Fibroblast of villous mesenchyme (primary cell): ENCODE data around the gene ARFGAP2. TPM values are rescaled to one million over a fixed set of nuclear protein-coding genes. Genes with fewer than 3 reads are reported as not detected.

Experiments
- DNase-seq: peaks from one replicate; pipeline ENCODE4 v3.0.0-alpha.2; 2010; ENCODE audit warnings: low read depth
- H3K4me3 ChIP-seq: 2 replicates; pipeline ENCODE4 v1.5.1; 2011; ENCODE audit warnings: low read depth, mild to moderate bottlenecking, low read length
- total RNA-seq: library from RNA; depleted of rRNA; stranded (reverse); fragments of >200 nt; gene quantifications from 2 replicates; pipeline ENCODE4 v1.2.3, GENCODE V29; 2012
- TF ChIP-seq, protein P1 (sequence below): IDR thresholded peaks from 2 replicates; pipeline ENCODE4 v1.5.1; 2012; ENCODE audit warnings: low read depth, mild to moderate bottlenecking, low read length; ENCODE audit not compliant: insufficient read depth

The ARFGAP2 gene
- total RNA-seq, 1 donor = 112 TPM

DNA sequence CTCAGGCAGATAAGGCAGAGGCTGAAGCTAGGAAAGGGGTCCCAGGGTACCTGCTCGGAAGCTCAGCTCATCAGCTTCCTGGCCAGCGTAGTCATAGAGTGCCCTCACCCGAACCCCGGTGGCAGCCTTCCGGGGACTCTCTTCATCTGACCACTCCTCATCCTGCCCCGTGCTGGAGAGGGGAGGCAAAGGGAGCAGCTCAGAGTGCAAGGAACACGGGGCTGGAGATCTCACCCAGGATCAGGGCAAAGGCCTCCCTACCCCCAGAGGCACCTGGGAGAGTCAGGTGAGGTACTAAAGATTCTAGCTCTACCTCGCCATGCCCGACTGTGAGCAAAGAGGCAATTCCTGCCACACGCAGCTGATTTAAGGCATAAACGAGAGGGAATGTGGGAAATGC is 1.6 kb upstream of the ARFGAP2 start:
- TF ChIP-seq, protein P1, sequence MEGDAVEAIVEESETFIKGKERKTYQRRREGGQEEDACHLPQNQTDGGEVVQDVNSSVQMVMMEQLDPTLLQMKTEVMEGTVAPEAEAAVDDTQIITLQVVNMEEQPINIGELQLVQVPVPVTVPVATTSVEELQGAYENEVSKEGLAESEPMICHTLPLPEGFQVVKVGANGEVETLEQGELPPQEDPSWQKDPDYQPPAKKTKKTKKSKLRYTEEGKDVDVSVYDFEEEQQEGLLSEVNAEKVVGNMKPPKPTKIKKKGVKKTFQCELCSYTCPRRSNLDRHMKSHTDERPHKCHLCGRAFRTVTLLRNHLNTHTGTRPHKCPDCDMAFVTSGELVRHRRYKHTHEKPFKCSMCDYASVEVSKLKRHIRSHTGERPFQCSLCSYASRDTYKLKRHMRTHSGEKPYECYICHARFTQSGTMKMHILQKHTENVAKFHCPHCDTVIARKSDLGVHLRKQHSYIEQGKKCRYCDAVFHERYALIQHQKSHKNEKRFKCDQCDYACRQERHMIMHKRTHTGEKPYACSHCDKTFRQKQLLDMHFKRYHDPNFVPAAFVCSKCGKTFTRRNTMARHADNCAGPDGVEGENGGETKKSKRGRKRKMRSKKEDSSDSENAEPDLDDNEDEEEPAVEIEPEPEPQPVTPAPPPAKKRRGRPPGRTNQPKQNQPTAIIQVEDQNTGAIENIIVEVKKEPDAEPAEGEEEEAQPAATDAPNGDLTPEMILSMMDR = no peak
- no peak for DNase-seq
- no peak overlapping the region for H3K4me3 ChIP-seq

DNA sequence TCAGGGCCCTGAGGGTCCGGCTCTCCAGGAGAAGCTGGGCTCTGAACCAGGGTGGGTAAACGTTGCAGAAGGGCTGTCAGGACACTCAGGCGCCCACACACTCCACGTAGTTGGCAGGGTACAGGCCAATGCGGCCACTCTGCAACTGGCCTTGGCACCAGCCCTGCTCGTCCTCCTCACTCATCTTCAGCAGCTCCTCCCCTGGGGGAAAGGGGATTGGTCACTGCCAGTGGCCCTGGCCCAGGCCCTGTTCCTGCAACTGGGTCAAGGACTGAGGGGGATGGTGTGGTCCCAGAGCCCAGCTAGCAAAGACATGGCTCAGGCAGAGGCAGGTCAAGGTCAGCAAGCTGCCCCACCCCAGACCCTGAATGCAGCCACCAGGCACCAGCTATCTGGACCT is 1.2 kb upstream of the ARFGAP2 start:
- TF ChIP-seq, protein P1 = no peak
- no peak overlapping the region for H3K4me3 ChIP-seq
- no peak for DNase-seq

DNA sequence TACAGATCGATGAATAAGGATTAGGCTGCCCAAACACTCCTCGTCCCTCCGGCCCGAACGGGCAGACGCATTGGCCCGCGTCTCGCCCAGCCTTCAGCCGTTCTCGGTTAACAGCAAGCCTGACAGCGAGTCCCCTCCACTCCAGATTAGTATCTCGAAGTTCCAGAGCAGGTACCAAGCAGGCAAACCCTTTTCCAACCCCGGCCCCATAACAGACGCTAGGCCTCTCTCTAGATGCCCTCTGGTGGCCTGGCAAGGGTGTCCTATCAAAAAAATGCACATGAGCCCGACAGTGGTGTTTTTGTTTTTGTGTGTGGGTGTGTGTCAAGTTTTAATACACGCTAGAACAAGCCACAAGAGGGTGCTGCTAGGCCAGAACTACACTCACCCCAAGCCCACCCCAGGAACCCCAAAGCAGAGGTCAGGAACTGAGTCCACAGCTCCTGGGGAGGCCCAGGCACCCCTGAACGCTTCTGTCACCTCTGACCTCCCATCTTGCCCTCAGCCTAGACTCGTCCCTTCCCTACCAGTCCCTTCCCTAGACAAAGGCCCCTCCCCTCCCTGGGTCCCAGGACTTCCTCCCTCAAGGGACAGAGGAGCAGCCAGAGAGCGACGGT is 658 bp upstream of the ARFGAP2 start:
- H3K4me3 ChIP-seq = peak overlapping the region; percentile 99
- DNase-seq = peak; percentile 84
- TF ChIP-seq, protein P1 = peak; percentile 67

DNA sequence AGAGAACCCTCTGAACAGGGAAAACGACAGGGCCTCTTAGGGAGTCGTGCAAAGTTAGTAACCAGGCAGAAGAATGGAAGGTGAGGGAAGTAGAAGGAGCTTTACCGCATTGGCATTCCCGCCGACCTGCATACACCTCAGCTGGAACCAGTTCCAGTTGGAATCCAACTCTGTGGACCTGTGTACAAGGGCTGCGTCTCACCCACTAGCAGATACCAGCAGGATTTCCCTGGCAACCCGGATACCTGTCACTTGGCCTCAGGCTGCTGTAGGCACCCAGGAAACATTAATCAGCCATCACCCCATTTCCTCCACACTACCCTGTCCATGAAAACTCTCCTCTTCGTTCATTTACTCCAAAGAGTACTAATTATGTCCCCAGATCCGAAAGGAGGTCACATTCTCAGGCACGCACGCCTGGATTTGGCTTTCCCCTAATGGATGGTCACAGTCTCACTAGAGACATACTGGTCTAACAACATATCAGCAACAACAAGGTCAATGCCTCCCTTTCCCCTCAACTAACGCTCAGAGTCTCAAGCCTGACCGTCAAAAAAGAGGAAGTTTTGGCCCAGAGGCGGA is 842 bp downstream of the ARFGAP2 start:
- peak overlapping the region; percentile 99 for H3K4me3 ChIP-seq
- DNase-seq = no peak
- TF ChIP-seq, protein P1 = no peak

DNA sequence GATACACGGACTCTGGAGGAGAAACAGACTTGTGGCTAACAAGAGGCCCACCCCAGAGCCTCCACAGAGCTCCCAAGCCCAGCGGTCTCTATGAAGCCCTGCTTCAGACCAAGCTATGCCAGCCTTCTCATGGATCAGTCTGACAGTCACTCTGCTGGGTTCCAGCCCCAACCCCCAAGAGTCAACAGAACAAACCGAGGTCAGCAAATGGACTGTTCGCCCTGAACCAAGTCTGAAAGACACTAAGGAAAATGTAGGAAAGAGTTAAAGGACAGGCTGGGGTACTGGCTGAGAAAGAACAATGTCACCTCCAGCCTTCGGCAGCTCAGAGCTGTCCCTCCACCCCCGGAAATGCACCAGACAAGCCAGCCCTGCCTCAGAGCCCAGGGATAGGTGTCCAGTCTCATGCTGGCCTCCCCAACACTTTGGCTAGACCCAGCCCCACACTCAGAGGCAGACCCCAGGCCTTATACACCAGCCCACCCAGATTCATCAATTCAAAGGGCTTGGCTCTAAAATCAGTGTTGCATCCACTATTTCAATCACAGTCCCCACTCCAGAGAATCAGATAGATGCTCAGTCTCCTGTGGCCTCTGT is 3.8 kb downstream of the ARFGAP2 start:
- TF ChIP-seq, protein P1 = no peak
- DNase-seq = no peak
- no peak overlapping the region for H3K4me3 ChIP-seq

DNA sequence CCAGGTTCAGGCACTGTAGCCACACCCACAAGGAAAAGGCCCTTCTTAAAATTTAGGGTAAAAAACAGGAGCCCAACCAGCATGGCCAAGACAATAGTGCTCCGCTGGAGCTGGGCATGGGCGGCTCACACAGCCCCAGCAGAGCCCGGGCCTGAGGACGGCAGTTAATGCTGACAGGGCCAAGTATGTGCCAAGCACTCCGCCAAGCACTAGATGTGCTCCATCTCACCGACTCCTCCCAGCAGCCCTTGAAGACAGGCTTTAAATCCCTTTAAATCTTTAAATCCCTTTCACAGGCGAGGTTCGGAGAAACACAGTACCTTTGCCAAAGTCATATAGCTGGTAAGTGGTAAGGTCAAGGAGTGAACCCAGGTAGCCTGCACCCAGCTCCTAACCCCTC is 4.8 kb downstream of the ARFGAP2 start:
- TF ChIP-seq, protein P1 = no peak

More for the DNA sequence above, 4.8 kb downstream of the ARFGAP2 start:
- DNase-seq = no peak
- no peak overlapping the region for H3K4me3 ChIP-seq
